ENCODE results near the gene TTC27. TPM values are rescaled to one million over a fixed set of nuclear protein-coding genes. Genes with fewer than 3 reads are reported as not detected.
A peak's percentile ranks its signal among the peaks of the same experiment; 100 is the strongest.

The TTC27 gene
- total RNA-seq, 6 experiments from 2014 or later, result 20.0 to 24.7 (median 23.9) TPM

GRCh38 chr2:32688541-32688940, 60.7 kb downstream of the TTC27 start:
- Mint-ChIP-seq H3K27ac (no peak overlapping the region), H3K27me3 (ENCODE audit: insufficient read depth) (no peaks in the 10 kb centered on the region), H3K4me3 (no peak overlapping the region), H3K36me3 (ENCODE audit: low read depth) (no peaks in the 10 kb centered on the region), H3K9me3 (no peaks in the 10 kb centered on the region), H3K4me1 (ENCODE audit: low read depth) (peaks cover 19% of the 10 kb centered on the region)
- TF ChIP-seq, protein P1, sequence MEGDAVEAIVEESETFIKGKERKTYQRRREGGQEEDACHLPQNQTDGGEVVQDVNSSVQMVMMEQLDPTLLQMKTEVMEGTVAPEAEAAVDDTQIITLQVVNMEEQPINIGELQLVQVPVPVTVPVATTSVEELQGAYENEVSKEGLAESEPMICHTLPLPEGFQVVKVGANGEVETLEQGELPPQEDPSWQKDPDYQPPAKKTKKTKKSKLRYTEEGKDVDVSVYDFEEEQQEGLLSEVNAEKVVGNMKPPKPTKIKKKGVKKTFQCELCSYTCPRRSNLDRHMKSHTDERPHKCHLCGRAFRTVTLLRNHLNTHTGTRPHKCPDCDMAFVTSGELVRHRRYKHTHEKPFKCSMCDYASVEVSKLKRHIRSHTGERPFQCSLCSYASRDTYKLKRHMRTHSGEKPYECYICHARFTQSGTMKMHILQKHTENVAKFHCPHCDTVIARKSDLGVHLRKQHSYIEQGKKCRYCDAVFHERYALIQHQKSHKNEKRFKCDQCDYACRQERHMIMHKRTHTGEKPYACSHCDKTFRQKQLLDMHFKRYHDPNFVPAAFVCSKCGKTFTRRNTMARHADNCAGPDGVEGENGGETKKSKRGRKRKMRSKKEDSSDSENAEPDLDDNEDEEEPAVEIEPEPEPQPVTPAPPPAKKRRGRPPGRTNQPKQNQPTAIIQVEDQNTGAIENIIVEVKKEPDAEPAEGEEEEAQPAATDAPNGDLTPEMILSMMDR (IDR thresholded peaks at IDR 0.05), result no peak
- DNase-seq, result peak; percentile 35

DNA sequence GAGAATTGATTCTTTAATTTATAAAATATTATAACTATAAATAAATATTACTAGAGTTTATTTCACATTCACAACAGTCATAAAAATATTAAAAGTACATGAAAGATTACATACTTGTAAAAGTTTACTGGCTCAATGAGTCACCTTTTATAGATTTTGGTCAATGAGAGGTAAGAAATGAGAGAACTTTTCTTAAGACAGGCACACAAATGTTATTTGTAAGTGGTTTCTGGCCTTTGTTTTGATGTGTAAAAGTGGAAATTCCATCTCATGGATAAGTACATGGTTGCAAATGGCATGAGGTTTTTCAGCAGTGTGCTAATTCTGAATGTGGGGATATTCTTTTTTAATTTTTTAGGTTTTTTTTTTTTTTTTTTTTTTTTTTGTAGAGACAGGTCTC, 63.8 kb downstream of the TTC27 start:
- Mint-ChIP-seq H3K4me3 (no peak overlapping the region), H3K4me1 (ENCODE audit: low read depth) (peaks cover 22% of the 10 kb centered on the region), H3K9me3 (no peaks in the 10 kb centered on the region), H3K27me3 (ENCODE audit: insufficient read depth) (no peaks in the 10 kb centered on the region), H3K36me3 (ENCODE audit: low read depth) (no peaks in the 10 kb centered on the region), H3K27ac (no peak overlapping the region)
- DNase-seq, result no peak
- TF ChIP-seq, protein P1 (IDR thresholded peaks at IDR 0.05), result no peak

DNA sequence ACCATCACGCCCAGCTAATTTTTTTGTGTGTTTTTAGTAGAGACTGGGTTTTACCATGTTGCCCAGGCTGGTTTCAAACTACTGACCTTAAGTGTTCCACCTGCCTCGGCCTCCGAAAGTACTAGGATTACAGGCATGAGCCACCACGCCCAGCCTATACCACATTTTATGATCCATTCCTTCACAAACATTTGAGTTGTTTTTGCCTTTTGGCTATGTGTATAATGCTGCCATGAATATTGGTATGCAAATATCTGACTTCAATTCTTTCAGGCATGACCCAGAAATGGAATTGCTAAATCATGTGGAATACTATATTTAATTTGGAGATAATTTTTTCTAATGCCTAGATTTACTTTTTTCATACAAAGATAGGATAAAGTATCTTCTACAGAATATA, 68.6 kb downstream of the TTC27 start:
- Mint-ChIP-seq H3K4me1 (ENCODE audit: low read depth) (peaks cover 14% of the 10 kb centered on the region), H3K27ac (no peak overlapping the region), H3K9me3 (no peaks in the 10 kb centered on the region), H3K27me3 (ENCODE audit: insufficient read depth) (no peaks in the 10 kb centered on the region), H3K36me3 (ENCODE audit: low read depth) (no peaks in the 10 kb centered on the region), H3K4me3 (no peak overlapping the region)
- TF ChIP-seq, protein P1 (IDR thresholded peaks at IDR 0.05), result no peak
- no peak for DNase-seq

DNA sequence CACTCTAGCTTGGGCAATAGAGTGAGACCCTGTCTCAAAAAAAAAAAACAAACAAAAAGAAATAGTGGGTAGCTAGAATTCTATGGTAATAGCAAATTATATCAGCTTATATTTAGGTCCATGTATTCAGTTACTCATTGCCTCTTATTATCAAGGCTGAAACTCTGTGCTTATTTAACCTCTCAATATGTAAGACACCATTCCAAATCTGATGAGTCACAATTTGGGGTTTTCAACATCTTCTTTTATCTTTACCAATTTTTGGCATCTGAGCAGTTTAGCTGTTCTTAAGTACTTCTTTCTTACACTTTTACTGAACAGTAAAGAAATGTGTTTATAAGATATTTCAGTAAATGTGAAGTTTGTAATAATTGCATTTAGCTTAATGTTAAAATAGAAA, 69.3 kb downstream of the TTC27 start:
- H3K4me3 Mint-ChIP-seq, result no peak overlapping the region
- peaks cover 14% of the 10 kb centered on the region for H3K4me1 Mint-ChIP-seq (ENCODE audit: low read depth)
- H3K9me3 Mint-ChIP-seq, result no peaks in the 10 kb centered on the region
- TF ChIP-seq, protein P1 (IDR thresholded peaks at IDR 0.05), result no peak
- no peaks in the 10 kb centered on the region for H3K27me3 Mint-ChIP-seq (ENCODE audit: insufficient read depth)
- peak overlapping the region; percentile 52; the same call in 1 of the 2 replicates for H3K27ac Mint-ChIP-seq
- DNase-seq, result peak; percentile 62
- no peaks in the 10 kb centered on the region for H3K36me3 Mint-ChIP-seq (ENCODE audit: low read depth)

- Mint-ChIP-seq H3K4me3 (no peak overlapping the region), H3K4me1 (ENCODE audit: low read depth) (peaks cover 14% of the 10 kb centered on the region), H3K36me3 (ENCODE audit: low read depth) (peaks cover 4% of the 10 kb centered on the region; the same call in 1 of the 2 replicates), H3K27me3 (ENCODE audit: insufficient read depth) (no peaks in the 10 kb centered on the region), H3K9me3 (no peaks in the 10 kb centered on the region), H3K27ac (no peak overlapping the region)
- TF ChIP-seq, protein P1 (IDR thresholded peaks at IDR 0.05), result no peak
- no peak for DNase-seq
These were observed 71.3 kb downstream of the TTC27 start for GRCh38 chr2:32699151-32699550.

- Mint-ChIP-seq H3K36me3 (ENCODE audit: low read depth) (peaks cover 8% of the 10 kb centered on the region), H3K27me3 (ENCODE audit: insufficient read depth) (no peaks in the 10 kb centered on the region), H3K27ac (no peak overlapping the region), H3K9me3 (no peaks in the 10 kb centered on the region), H3K4me3 (no peak overlapping the region), H3K4me1 (ENCODE audit: low read depth) (peaks cover 10% of the 10 kb centered on the region)
- DNase-seq, result no peak
- TF ChIP-seq, protein P1 (IDR thresholded peaks at IDR 0.05), result no peak
These were observed 74.0 kb downstream of the TTC27 start for GRCh38 chr2:32701806-32702205.
